Measurements from ENCODE around the gene LAMA2. TPM values are rescaled to one million over a fixed set of nuclear protein-coding genes. Genes with fewer than 3 reads are reported as not detected.

LAMA2 gene
- total RNA-seq, 4 donors from 2014 or later: 203 to 339 (median 275) TPM

DNA sequence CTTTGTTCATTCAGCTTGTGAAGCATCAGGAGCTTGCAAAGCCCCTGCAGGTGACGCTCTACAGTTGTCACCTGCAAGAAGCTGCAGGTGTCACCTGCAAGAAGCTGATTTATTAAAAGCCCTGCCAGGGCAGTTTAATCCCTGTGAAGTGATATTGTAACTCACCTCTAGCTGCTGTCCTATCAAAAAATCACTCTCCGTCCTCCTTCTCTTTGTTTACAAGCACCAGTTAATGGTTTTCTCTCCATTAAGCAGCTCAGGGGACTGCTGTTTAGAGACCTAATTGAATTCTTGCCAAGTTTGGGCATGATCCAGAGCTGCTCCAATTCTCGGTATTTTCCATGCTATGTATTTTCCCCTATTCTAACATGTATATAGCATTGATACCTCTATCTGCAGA lies 481.1 kb downstream of the LAMA2 start:
- Histone ChIP-seq H3K27me3 (no peaks in the 10 kb centered on the region), H3K36me3 (peaks cover 0 to 56% (median 0%) of the 10 kb centered on the region in 3 donors), H3K27ac (no peak overlapping the region), H3K9me3 (no peaks in the 10 kb centered on the region), H3K4me1 (peaks cover 0 to 2% (median 0%) of the 10 kb centered on the region in 4 donors), H3K4me3 (no peak overlapping the region)
- no peak for DNase-seq (ENCODE audit: low spot score in 2 of 2)
- TF ChIP-seq, protein P1, sequence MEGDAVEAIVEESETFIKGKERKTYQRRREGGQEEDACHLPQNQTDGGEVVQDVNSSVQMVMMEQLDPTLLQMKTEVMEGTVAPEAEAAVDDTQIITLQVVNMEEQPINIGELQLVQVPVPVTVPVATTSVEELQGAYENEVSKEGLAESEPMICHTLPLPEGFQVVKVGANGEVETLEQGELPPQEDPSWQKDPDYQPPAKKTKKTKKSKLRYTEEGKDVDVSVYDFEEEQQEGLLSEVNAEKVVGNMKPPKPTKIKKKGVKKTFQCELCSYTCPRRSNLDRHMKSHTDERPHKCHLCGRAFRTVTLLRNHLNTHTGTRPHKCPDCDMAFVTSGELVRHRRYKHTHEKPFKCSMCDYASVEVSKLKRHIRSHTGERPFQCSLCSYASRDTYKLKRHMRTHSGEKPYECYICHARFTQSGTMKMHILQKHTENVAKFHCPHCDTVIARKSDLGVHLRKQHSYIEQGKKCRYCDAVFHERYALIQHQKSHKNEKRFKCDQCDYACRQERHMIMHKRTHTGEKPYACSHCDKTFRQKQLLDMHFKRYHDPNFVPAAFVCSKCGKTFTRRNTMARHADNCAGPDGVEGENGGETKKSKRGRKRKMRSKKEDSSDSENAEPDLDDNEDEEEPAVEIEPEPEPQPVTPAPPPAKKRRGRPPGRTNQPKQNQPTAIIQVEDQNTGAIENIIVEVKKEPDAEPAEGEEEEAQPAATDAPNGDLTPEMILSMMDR (IDR thresholded peaks at IDR 0.05): no peak
- no peak for TF ChIP-seq POLR2A (IDR thresholded peaks at IDR 0.05)
- WGBS, 2 donors: 86 to 97% methylated on average over 3 of the region's 3 CpGs

DNA sequence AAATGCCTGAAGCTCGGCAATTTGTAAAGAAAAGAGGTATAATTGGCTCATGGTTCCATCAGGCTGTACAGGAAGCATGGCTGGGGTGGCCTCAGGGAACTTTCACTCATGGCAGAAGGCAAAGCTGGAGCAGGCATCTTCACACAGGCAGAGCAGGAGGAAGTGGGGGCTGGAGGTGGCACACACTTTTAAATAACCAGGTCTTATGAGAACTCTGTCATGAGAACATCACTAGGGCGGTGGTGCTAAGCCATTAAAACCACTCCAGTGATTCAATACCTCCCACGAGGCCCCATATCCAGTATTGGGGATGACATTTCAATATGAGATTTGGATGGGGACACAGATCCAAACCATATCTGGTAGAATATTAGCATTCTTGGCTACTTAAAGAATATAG lies 481.8 kb downstream of the LAMA2 start:
- no peak for DNase-seq (ENCODE audit: low spot score in 2 of 2)
- H3K4me3 ChIP-seq: no peak overlapping the region
- 64 to 83% methylated on average over 3 of the region's 3 CpGs for WGBS, 2 donors
- H3K36me3 ChIP-seq: peaks cover 0 to 56% (median 0%) of the 10 kb centered on the region in 3 donors
- TF ChIP-seq POLR2A (IDR thresholded peaks at IDR 0.05) (no peak), EP300 (IDR thresholded peaks at IDR 0.05) (no peak)
- TF ChIP-seq, protein P1 (IDR thresholded peaks at IDR 0.05): no peak
- no peaks in the 10 kb centered on the region for H3K9me3 ChIP-seq
- H3K27me3 ChIP-seq: no peaks in the 10 kb centered on the region
- no peak overlapping the region for H3K27ac ChIP-seq
- H3K4me1 ChIP-seq: peaks cover 0 to 5% (median 0%) of the 10 kb centered on the region in 4 donors

DNA sequence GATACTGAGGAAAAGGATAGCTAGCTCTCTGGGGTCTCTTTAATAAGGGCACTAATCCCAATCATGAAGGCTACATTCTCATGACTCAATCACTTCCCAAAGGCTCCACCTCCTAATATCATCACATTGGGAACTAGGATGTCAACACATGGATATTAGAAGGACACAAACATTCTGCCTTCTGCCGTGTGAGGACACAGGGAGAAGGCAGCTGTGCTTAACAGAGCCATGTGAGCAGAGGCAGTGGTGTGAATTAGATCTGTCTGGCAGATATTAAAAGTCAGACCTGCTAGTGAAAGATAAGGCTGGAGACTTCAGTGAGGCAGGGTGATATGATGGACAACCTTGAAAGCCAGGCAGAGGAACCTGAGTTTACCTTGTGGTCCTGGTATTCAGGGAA lies 485.1 kb downstream of the LAMA2 start:
- WGBS, 2 donors: 61 to 85% methylated on average over 1 of the region's 1 CpG
- Histone ChIP-seq H3K36me3 (peaks cover 0 to 44% (median 0%) of the 10 kb centered on the region in 3 donors), H3K27me3 (no peaks in the 10 kb centered on the region), H3K4me1 (peaks cover 0 to 14% (median 0%) of the 10 kb centered on the region in 4 donors), H3K27ac (no peak overlapping the region), H3K9me3 (no peaks in the 10 kb centered on the region), H3K4me3 (no peak overlapping the region)
- TF ChIP-seq EP300 (IDR thresholded peaks at IDR 0.05) (peak in 1 of 2 donors; percentile 18), POLR2A (IDR thresholded peaks at IDR 0.05) (no peak)
- no peak for DNase-seq (ENCODE audit: low spot score in 2 of 2)

DNA sequence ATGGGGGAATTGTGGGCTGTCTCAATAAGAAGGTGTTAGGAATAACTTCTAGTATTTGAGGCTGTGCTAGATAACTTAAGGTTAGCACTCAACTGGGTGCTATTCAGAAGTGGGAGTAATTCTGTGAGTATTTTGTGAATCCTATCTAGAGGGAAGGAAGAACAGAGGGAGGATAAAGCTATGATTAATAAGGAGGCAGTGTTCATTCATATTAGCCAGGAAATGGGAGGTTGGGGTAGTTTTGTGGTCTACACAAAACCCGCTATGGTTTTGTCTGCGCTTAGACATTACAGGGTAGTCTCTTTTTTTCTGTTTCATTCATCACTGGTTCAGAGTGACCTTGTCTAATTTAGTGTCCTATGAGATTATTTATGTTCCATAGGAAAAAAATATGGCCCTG lies 486.0 kb downstream of the LAMA2 start:
- DNase-seq (ENCODE audit: low spot score in 2 of 2): no peak
- peaks cover 0 to 14% (median 0%) of the 10 kb centered on the region in 4 donors for H3K4me1 ChIP-seq

DNA sequence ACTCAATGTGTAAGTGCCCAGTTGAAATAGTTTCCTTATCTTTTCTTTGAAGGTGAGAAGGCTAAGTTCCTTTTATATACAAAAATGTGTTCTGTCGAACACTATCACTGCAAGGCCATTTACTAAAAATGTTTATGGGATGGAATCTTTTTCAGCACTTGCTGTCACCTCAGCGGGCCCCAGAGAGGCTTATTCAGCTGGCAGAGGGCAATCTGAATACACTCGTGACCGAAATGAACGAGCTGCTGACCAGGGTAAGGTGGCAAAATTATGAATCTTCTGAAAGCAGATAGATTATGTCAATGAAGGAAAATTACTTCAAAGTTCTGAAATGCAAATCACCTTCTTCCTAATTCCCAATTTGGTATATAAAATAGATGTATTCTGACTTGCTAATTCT lies 486.8 kb downstream of the LAMA2 start:
- 58% methylated on average over 5 of the region's 5 CpGs for WGBS, 2 donors
- Histone ChIP-seq H3K4me1 (peaks cover 0 to 14% (median 0%) of the 10 kb centered on the region in 4 donors), H3K9me3 (no peaks in the 10 kb centered on the region), H3K36me3 (peaks cover 0 to 38% (median 0%) of the 10 kb centered on the region in 3 donors), H3K27me3 (no peaks in the 10 kb centered on the region), H3K27ac (peak overlapping the region in 2 of 4 donors; percentile 3 to 13), H3K4me3 (no peak overlapping the region)
- no peak for DNase-seq (ENCODE audit: low spot score in 2 of 2)
- TF ChIP-seq EP300 (IDR thresholded peaks at IDR 0.05): no peak
- TF ChIP-seq, protein P1 (IDR thresholded peaks at IDR 0.05): no peak
- no peak for TF ChIP-seq POLR2A (IDR thresholded peaks at IDR 0.05)

More for the DNA sequence above, 486.0 kb downstream of the LAMA2 start:
- Histone ChIP-seq H3K4me3 (no peak overlapping the region), H3K9me3 (no peaks in the 10 kb centered on the region), H3K36me3 (peaks cover 0 to 38% (median 0%) of the 10 kb centered on the region in 3 donors), H3K27me3 (no peaks in the 10 kb centered on the region), H3K27ac (no peak overlapping the region)
- no peak for TF ChIP-seq POLR2A (IDR thresholded peaks at IDR 0.05)
- TF ChIP-seq EP300 (IDR thresholded peaks at IDR 0.05): no peak
- TF ChIP-seq, protein P1 (IDR thresholded peaks at IDR 0.05): no peak
- 86 to 92% methylated on average over 2 of the region's 2 CpGs for WGBS, 2 donors
